Epithelial cell of proximal tubule (primary cell): Measurements from ENCODE around the gene KRTAP9-9. TPM values are rescaled to one million over a fixed set of nuclear protein-coding genes. Genes with fewer than 3 reads are reported as not detected.
"Not testable (repeated sequence)": the region's sequence is repeated elsewhere in the genome, so short reads cannot be mapped to it uniquely, and the experiment has no call there.

Source experiments
- DNase-seq: peaks from one replicate; pipeline ENCODE4 v3.0.0-alpha.2; 2011; ENCODE audit warnings: low read depth
- H3K4me3 ChIP-seq: 2 replicates; pipeline ENCODE4 v1.5.1; 2011; ENCODE audit warnings: low read depth, mild to moderate bottlenecking, low read length
- CTCF ChIP-seq: conservative IDR thresholded peaks from 2 replicates; pipeline ENCODE4 v1.5.1; 2012; ENCODE audit warnings: low read depth, mild to moderate bottlenecking, low read length
- total RNA-seq: library from RNA; depleted of rRNA; stranded (reverse); fragments of >200 nt; gene quantifications from 2 replicates; pipeline ENCODE4 v1.2.3, GENCODE V29; 2015

The KRTAP9-9 gene
- not detected in 2 replicates for total RNA-seq

DNA sequence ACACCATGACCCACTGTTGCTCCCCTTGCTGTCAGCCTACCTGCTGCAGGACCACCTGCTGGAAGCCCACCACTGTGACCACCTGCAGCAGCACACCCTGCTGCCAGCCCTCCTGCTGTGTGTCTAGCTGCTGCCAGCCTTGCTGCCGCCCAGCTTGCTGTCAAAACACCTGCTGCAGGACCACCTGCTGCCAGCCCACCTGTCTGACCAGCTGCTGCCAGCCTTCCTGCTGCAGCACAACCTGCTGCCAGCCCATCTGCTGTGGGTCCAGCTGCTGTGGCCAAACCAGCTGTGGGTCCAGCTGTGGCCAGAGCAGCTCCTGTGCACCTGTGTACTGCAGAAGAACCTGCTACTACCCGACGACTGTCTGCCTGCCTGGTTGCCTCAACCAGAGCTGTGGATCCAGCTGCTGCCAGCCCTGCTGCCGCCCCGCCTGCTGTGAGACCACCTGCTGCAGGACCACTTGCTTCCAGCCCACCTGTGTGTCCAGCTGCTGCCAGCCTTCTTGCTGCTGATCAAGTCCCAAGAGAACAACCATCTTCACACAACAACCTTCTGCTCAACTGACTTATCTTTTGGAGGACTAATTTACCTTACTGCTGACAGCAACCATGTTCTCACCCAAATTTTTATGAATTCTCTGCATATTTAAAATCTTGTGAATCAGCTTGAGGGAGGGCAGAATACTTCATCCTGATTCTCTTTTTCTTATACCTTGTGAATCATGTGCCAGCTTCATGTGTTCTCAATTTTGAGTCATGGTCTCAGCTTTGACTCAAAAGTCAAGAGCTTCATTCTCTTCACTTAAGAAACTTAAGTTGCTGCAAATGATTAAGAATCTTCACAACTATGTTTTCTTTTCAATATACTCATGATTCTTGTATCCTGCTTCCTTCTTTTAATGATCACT is at the start of gene KRTAP9-9:
Gene KRTAP9-9, plus strand, starts transcription at position 4 of the 910 bp plus-strand sequence.
- not testable (repeated sequence) for DNase-seq, H3K4me3 ChIP-seq

- no peak for TF ChIP-seq CTCF
- peak; percentile 15 for DNase-seq
- no peak overlapping the region for H3K4me3 ChIP-seq
Observed at GRCh38 chr17:41211845-41212466, 43.2 kb upstream of the KRTAP9-9 start.

GRCh38 chr17:41212524-41213169 is 42.5 kb upstream of the KRTAP9-9 start:
- no peak for DNase-seq
- no peak overlapping the region for H3K4me3 ChIP-seq
- TF ChIP-seq CTCF: no peak

DNA sequence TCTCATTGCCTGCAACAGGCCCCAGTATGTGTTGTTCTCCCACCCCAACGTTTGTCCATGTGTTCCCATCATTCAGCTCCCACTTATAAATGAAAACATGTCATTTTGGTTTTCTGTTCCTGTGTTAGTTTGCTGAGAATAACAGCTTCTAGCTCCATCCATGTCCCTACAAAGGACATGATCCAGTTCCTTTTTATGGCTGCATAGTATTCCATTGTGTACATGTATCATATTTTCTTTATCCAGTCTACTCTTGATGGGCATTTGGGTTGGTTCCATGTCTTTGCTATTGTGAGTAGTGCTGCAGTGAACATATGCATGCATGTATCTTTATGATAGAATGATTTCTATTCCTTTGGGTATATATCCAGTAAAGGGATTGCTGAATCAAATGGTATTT is 39.5 kb upstream of the KRTAP9-9 start:
- no peak overlapping the region for H3K4me3 ChIP-seq
- DNase-seq: no peak
- no peak for TF ChIP-seq CTCF

GRCh38 chr17:41223821-41224220 is 31.4 kb upstream of the KRTAP9-9 start:
- no peak for TF ChIP-seq CTCF
- no peak for DNase-seq
- no peak overlapping the region for H3K4me3 ChIP-seq

- TF ChIP-seq CTCF: no peak
- DNase-seq: no peak
- no peak overlapping the region for H3K4me3 ChIP-seq
Observed at GRCh38 chr17:41226051-41226450, 29.1 kb upstream of the KRTAP9-9 start.

- not testable (repeated sequence) for DNase-seq, H3K4me3 ChIP-seq
Observed at GRCh38 chr17:41226598-41227095, 28.5 kb upstream of the KRTAP9-9 start, which contains the start of gene KRTAP9-2. Gene KRTAP9-2 (plus strand): TSS chr17:41226648. CDS start chr17:41226655, 7 bp downstream.
